ENCODE measurements around the gene PLD1.
"Not testable (repeated sequence)": the region's sequence is repeated elsewhere in the genome, so short reads cannot be mapped to it uniquely, and the experiment has no call there.

Gene PLD1

GRCh38 chr3:171809861-171810628 lies at the start of gene PLD1:
TSS of gene PLD1 (minus strand) at chr3:171810483. CDS start at chr3:171738051, 72,432 bp downstream.
- DNase-seq (ENCODE audit: low read depth in 2 of 2): peak in 1 of 2 experiments; percentile 32

DNA sequence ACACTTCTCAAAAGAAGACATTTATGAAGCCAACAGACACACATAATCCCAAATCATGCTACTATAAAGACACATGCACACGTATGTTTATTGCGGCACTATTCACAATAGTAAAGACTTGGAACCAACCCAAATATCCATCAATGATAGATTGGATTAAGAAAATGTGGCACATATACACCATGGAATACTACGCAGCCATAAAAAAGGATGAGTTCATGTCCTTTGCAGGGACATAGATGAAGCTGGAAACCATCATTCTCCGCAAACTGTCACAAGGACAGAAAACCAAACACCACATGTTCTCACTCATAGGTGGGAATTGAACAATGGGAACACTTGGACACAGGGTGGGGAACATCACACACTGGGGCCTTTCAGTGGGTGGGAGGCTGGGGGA lies 48.5 kb upstream of the PLD1 start:
- DNase-seq (ENCODE audit: low read depth in 2 of 2): not testable (repeated sequence)

- no peak for DNase-seq (ENCODE audit: low read depth in 2 of 2)
Measured at GRCh38 chr3:171854649-171855305, 44.5 kb upstream of the PLD1 start.

DNA sequence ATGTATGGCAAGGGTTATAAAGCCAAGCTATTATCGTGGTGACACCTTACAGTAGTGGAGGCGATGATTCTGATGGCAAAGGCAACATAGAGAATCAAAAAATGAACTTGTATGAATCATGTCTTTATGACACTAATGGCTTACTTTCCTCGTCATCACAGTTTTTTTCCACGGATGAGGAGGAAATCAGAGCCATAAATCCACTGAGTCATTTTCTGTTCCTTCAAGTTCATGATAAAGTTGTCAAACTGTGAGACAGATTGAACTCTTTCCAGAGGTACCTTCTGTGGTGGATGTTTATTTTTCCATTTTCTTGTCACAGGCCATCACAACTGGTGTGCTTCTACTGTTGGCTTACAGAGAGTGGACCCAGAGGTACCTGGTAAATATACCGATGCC lies 41.4 kb upstream of the PLD1 start:
- DNase-seq (ENCODE audit: low read depth in 2 of 2): no peak

DNA sequence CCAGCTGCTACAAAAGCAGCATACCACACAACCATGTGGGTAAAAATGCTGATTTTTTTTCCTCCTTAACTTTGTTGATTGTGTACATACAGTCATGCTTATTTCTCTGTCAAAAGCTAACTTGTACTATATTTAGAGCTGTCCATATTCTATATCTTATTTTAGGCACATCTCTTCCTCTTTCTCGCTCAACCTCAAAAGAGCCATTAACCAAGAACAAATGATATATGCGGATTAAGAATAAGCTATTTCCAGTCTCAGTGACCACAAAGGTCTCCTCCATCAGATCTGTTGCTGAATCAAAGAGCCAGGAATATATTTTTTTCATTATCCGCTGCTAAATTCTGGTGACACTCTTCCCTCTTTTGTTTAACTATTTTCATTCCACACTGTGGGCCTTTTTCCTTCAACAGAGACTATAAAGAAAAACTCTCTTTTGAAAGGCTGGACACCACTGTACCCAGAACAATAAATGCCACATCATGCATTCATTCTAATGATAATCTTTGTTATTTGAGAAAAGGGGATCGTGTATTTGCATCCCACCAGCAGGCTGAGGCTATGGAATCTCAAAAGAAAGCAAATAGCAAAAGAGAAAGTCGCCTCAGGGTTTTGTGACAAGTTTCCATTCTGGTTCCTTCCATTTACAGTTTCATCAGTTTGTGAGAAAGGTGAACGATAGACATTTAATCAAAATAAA lies 40.8 kb upstream of the PLD1 start:
- no peak for DNase-seq (ENCODE audit: low read depth in 2 of 2)

DNA sequence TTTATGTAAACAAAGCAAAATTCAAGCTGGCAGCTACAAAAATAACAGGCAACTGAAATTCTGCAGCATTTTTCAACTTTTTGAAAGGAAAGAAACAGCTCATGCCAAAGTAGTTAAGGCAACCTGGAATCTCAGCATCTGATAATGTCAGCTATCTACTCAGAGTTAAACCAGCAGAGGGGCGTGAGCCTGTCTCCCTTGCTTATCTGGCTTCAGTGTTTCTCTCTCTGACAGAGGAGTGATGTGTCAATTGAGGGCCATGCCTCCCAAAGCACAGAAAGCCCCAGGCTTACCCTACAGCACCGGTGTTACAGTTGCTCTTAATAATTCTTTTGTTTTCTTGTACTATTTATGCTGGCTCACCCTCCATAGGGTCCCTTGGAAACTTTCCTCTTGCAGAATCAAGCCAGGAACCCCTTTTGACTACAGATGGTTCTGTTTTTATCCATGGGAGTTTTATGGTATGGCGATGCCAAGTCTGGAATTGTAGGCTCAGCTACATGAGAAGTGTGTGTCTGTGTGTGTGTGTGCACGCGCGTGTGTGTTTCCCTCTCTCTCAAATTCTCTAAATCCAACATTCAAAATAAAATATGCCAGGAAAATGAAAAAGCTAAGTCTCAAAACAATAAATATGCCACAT lies 40.2 kb upstream of the PLD1 start:
- DNase-seq (ENCODE audit: low read depth in 2 of 2): no peak

- DNase-seq (ENCODE audit: low read depth in 2 of 2): no peak
Measured at GRCh38 chr3:171849617-171850319, 39.5 kb upstream of the PLD1 start.

- DNase-seq (ENCODE audit: low read depth in 2 of 2): no peak
Measured at GRCh38 chr3:171847595-171848259, 37.4 kb upstream of the PLD1 start.

- no peak for DNase-seq (ENCODE audit: low read depth in 2 of 2)
Measured at GRCh38 chr3:171847133-171847532, 36.9 kb upstream of the PLD1 start.

GRCh38 chr3:171846597-171846996 lies 36.3 kb upstream of the PLD1 start:
- DNase-seq (ENCODE audit: low read depth in 2 of 2): no peak

DNA sequence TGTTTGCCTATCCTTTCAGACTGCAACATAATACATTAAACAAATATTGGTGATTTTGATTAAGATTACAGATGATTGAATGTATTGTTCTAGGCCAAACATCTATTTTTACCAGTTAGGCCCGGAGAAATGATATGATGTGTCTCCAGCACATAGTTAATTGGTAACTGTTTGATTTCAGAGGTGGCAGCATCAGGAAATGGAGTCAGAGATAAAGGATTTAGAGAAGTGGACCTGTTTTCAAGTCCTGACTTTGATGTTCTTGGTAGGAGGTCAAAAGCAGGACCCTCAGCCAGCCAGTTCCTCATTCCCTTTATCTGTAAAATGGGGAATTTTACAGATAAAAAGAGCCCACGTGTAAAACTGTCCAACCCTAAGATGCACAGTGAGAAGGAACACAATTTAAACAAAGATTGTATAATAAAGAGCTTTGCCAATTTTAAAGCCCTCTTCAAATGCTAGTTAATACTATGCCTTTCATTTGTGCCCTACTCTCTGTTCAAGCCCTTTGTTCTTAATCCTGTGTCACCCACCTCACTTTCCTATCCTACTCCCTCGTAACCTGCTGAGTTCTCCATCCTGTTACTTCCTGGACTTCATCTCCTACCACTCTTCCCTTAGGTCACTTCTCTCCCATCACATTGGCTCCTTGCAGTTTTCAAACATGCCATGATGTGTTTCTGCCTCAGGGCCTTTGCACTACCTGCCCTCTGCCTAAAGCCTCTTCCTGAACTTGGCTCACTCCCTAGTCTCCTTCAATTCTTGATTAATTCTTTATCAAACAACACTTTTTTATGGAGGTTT lies 35.4 kb upstream of the PLD1 start:
- no peak for DNase-seq (ENCODE audit: low read depth in 2 of 2)

DNA sequence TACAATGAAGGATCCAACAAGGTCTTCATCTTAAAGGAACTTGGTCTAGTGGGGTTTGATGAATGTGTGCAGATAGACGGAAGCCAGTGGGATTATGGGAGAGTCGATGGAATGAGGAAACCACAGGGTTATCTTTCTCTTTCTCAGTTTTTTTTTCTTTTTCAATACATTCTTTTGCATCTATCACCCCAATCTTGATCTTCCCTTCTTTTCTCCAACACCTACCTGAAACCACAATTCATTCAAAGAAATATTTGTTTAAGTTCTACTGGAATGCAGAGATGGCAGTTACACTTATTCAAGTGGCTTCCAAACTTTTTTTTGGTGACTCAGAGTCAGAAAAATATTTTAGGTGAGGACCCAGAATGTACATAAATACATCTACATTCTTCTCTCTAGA lies 34.6 kb upstream of the PLD1 start:
- DNase-seq (ENCODE audit: low read depth in 2 of 2): no peak

GRCh38 chr3:171842864-171843518 lies 32.7 kb upstream of the PLD1 start, which contains the start of gene TMEM212:
TSS of gene TMEM212 (plus strand) at chr3:171843349. CDS start at chr3:171843384, 35 bp downstream.
- no peak for DNase-seq (ENCODE audit: low read depth in 2 of 2)

GRCh38 chr3:171841620-171842000 lies 31.3 kb upstream of the PLD1 start:
- DNase-seq (ENCODE audit: low read depth in 2 of 2): no peak

DNA sequence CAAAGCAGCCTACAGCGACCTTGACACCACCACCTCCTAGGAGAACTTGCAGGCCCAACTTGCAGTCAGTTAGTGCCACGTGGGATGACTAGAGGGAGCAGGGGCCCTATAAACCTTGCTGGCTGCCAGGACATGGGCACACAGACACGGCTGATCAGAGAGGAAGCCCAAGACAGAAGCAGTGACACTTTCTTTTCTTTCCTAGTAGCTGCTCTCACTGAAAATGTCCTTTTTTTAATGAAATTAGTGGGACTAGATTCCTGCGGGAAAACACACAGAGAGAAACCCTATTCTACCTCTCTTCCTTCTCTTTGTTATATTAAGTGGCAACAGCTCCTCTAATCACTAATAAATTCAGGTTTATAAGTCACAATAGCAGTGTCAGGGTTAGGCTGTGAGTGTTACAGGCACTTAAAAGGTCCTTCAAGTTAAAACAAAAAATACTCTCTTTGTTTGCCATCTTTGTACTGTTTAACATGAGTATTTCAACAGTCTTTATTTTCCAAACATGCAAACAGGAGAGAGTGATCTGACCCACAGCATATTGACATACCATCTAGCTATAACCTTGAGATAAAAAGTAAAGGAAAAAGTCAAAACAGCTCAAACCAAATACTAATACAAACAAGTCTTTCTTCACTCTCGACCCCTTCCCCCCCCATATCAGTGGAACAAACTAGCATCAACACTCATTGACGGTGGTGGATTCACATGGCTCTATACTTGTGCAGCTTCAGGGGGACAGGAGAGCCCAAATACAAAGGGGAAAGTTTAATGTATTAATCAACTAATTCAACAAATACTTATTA lies 30.7 kb upstream of the PLD1 start:
- DNase-seq (ENCODE audit: low read depth in 2 of 2): no peak

DNA sequence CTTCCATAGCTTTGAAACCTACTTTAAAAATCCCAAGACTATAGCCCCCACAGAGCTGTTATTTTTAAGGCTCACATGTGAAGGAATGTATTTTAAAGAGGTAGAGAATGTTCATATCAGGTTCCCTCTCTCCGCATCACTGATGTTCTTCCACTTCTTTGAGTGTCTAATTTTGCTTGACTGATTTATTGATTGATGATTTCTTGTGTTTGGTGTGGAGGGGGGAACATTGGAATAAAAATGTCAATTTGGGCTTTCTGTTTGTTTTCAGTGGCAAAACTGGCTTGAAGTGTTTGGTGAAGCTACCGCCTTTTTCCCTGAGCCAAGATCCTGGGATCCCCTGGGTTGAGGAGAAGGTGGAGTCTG lies 30.1 kb upstream of the PLD1 start:
- no peak for DNase-seq (ENCODE audit: low read depth in 2 of 2)

DNA sequence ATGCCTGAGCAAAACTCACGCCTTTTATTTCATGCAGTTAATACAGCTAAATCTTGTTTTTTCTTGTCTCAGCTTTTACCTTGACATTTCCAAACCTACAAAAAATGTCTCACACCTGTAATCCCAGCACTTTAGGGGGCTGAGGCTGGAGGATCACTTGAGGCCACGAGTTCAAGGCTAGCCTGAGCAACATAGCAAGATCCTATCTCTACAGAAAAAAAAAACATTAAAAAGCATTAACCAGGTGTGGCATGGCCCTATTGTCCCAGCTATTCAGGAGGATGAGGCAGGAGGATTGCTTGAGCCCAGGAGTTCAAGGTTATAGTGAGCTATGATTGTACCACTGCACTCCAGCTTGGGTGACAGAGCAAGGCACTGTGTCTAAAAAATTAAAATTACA lies 29.0 kb upstream of the PLD1 start:
- DNase-seq (ENCODE audit: low read depth in 2 of 2): no peak

DNA sequence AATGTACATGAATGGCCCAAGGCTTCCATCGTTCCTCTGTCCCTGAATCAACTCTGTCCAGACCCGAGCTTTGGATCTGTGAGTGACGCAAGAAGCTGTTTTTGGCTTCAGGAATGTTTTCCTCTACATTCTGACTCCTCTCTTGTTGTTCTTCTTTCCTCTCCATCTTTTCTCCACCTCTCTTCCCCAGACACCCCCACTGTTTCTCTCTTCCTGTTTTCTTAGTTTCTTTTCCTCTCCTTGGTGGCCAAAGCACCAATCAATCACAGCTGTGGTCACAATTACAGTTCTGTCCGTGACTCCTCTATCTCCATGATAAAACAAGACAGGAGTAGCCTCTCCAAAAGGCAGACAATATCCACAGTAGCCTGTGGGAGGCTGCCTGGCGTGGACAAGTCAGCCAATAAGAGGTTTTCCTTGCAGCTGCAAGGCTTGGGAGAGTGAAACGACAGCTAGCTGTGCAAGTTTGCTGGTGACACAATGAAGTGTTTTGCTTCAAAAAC lies 28.0 kb upstream of the PLD1 start:
- no peak for DNase-seq (ENCODE audit: low read depth in 2 of 2)

DNA sequence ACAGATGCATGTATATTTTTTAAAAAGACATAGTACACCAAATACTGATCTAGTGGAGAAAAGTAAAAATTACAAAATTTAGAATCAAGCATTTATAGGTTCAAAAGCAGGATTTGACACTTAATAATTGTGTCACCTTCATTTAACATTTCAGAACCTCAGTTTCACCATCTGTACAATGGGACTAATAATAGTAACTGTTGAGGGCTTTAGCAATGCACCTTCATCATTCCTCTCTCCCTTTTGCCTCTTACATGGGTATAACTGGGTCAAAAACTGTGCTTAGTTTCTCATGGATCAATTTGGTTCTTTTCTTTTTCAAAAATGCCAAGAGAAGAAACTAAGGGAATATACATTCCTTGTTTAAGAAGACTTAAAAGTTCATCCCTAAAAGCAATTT lies 27.4 kb upstream of the PLD1 start:
- no peak for DNase-seq (ENCODE audit: low read depth in 2 of 2)
